ENCODE results near the gene SULT1C2. TPM values are rescaled to one million over a fixed set of nuclear protein-coding genes. Genes with fewer than 3 reads are reported as not detected.

SULT1C2 gene
- total RNA-seq, 1 experiment from 2014 or later: not detected

- Histone ChIP-seq H3K9me3 (ENCODE audit: low read depth, low read length, poor library complexity, severe bottlenecking) (no peaks in the 10 kb centered on the region), H3K4me1 (ENCODE audit: insufficient read depth, low read length, poor library complexity, severe bottlenecking) (no peaks in the 10 kb centered on the region), H3K4me3 (ENCODE audit: low read depth, low read length, poor library complexity, severe bottlenecking) (no peak overlapping the region), H3K36me3 (ENCODE audit: insufficient read depth, low read length, poor library complexity, severe bottlenecking) (no peaks in the 10 kb centered on the region), H3K27ac (ENCODE audit: low read depth, low read length, poor library complexity, severe bottlenecking) (no peak overlapping the region), H3K27me3 (replicated peaks; ENCODE audit: insufficient read depth, low read depth, low read length, poor library complexity) (no peaks in the 10 kb centered on the region)
- TF ChIP-seq CTCF (conservative IDR thresholded peaks at IDR 0.05; ENCODE audit: low read depth, low read length) (no peak), EZH2 (IDR thresholded peaks at IDR 0.05; ENCODE audit: borderline replicate concordance, low read depth, low read length, poor library complexity, severe bottlenecking) (no peak)
- no TSS peak for BruUV-seq (replicated peaks)
- CTCF ChIA-PET: no interaction called here
- POLR2A ChIA-PET (ENCODE audit: low non-redundant PET): no interaction called here
- no peak for DNase-seq (ENCODE audit: low spot score)
- intact Hi-C loops (cut with micrococcal nuclease; ENCODE audit: unreplicated experiment): no loop called here
Observed at GRCh38 chr2:108271691-108272253, 16.9 kb upstream of the SULT1C2 start.

- intact Hi-C loops (cut with micrococcal nuclease; ENCODE audit: unreplicated experiment): no loop called here
- ChIA-PET CTCF (no interaction called here), POLR2A (ENCODE audit: low non-redundant PET) (no interaction called here)
- no peak for DNase-seq (ENCODE audit: low spot score)
- H3K36me3 ChIP-seq (ENCODE audit: insufficient read depth, low read length, poor library complexity, severe bottlenecking): no peaks in the 10 kb centered on the region
- H3K4me1 ChIP-seq (ENCODE audit: insufficient read depth, low read length, poor library complexity, severe bottlenecking): no peaks in the 10 kb centered on the region
- no peak overlapping the region for H3K27ac ChIP-seq (ENCODE audit: low read depth, low read length, poor library complexity, severe bottlenecking)
- no peaks in the 10 kb centered on the region for H3K9me3 ChIP-seq (ENCODE audit: low read depth, low read length, poor library complexity, severe bottlenecking)
- no TSS peak for BruUV-seq (replicated peaks)
- H3K4me3 ChIP-seq (ENCODE audit: low read depth, low read length, poor library complexity, severe bottlenecking): no peak overlapping the region
- no peak for TF ChIP-seq CTCF (conservative IDR thresholded peaks at IDR 0.05; ENCODE audit: low read depth, low read length)
- no peak for TF ChIP-seq EZH2 (IDR thresholded peaks at IDR 0.05; ENCODE audit: borderline replicate concordance, low read depth, low read length, poor library complexity, severe bottlenecking)
- H3K27me3 ChIP-seq (replicated peaks; ENCODE audit: insufficient read depth, low read depth, low read length, poor library complexity): no peaks in the 10 kb centered on the region
Observed at GRCh38 chr2:108278631-108279030, 10.1 kb upstream of the SULT1C2 start.

- BruUV-seq (replicated peaks): no TSS peak
- intact Hi-C loops (cut with micrococcal nuclease; ENCODE audit: unreplicated experiment): no loop called here
- no peaks in the 10 kb centered on the region for H3K27me3 ChIP-seq (replicated peaks; ENCODE audit: insufficient read depth, low read depth, low read length, poor library complexity)
- CTCF ChIA-PET: no interaction called here
- no peaks in the 10 kb centered on the region for H3K9me3 ChIP-seq (ENCODE audit: low read depth, low read length, poor library complexity, severe bottlenecking)
- H3K4me1 ChIP-seq (ENCODE audit: insufficient read depth, low read length, poor library complexity, severe bottlenecking): no peaks in the 10 kb centered on the region
- H3K27ac ChIP-seq (ENCODE audit: low read depth, low read length, poor library complexity, severe bottlenecking): no peak overlapping the region
- no peaks in the 10 kb centered on the region for H3K36me3 ChIP-seq (ENCODE audit: insufficient read depth, low read length, poor library complexity, severe bottlenecking)
- DNase-seq (ENCODE audit: low spot score): no peak
- POLR2A ChIA-PET (ENCODE audit: low non-redundant PET): no interaction called here
- TF ChIP-seq CTCF (conservative IDR thresholded peaks at IDR 0.05; ENCODE audit: low read depth, low read length) (no peak), EZH2 (IDR thresholded peaks at IDR 0.05; ENCODE audit: borderline replicate concordance, low read depth, low read length, poor library complexity, severe bottlenecking) (no peak)
- no peak overlapping the region for H3K4me3 ChIP-seq (ENCODE audit: low read depth, low read length, poor library complexity, severe bottlenecking)
Observed at GRCh38 chr2:108279468-108279867, 9.2 kb upstream of the SULT1C2 start.
